CD4-positive, alpha-beta T cell treated with Interleukin-17A for 4 hours (primary cell): ENCODE measurements around the gene PDZRN4.
"Not testable (repeated sequence)": the region's sequence is repeated elsewhere in the genome, so short reads cannot be mapped to it uniquely, and the experiment has no call there.

Source experiments
- DNase-seq: peaks from one replicate; pipeline ENCODE4 v3.0.0-alpha.2; 2020; ENCODE audit warnings: mixed read lengths

PDZRN4 gene

DNA sequence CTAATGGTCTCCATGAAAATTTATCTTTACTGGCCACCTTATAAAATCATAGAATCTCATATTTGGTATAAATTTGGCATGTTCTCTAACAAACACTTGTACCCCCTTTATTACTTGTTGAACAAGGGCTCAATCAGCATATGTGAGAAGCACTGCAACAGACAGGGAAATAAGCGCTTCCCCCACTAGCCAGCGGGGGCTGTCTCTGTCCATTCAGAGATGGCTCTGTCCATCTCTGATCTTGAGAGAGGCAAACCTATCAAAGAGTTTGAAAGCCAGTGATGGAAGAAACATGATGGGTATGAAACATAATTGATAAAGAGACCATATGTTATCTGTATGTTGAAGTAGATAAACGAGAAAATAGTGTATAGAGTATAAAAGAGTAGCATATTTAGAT, 326.8 kb downstream of the PDZRN4 start:
- no peak for DNase-seq

DNA sequence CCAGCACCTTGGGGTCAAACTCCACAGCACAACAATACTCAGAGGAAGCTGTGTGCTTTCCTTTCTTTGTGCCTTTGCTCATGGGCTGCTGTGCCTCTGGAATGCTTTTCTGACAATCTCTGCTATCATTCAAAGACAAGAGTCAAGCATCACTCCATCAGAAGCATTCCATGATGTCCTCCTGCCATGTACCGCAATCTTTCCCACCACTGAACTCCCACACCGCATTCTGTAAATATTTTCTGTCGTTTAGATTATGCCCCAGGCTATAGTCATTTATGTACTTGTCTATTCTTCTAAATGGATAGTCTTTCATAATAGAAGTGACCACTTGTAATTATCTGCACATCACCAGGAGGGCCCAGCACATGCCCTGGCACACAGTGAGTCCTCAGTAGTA, 327.8 kb downstream of the PDZRN4 start:
- DNase-seq: no peak

DNA sequence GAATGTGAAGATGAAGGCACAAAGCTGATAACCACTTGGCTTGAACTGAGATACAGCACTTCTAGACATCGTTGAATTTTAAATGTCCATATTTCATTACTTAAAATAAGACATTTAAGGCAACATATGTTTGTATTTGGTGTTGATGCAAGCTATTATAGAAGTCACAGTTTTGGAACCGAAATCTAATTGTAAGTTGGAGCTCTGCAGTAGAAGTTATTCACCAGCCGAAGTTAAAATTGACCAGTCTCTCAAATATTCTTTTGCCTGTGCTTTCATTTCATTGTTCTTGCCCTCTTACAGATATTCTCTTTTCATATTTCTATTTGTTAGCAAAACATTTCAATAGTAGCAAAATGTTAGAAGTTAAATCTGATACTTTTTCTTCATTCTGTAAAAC, 332.7 kb downstream of the PDZRN4 start:
- no peak for DNase-seq

DNA sequence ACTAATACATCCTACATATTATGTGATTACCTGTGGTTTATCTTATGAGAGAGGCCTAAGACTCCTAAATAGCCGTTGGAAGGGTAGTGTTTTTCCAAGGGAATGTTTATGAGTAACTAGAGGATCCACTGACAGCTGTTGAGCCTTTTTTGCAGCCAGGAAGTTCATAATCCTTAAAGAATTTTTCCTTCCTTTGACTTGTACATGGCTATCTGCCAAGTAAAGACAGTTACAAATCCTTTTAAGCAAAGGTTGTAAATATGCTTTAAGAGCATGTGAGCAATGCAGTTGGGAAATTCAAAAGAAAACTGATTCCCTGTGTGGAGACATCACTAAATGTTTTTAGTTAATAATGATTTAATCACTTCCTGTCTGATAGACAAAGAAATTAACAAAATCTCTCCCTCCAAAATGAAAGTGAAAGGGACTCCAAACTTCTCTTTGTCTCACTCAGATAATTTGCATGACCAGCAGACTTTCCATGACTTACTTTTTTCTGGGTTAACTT, 333.8 kb downstream of the PDZRN4 start:
- DNase-seq: no peak

DNA sequence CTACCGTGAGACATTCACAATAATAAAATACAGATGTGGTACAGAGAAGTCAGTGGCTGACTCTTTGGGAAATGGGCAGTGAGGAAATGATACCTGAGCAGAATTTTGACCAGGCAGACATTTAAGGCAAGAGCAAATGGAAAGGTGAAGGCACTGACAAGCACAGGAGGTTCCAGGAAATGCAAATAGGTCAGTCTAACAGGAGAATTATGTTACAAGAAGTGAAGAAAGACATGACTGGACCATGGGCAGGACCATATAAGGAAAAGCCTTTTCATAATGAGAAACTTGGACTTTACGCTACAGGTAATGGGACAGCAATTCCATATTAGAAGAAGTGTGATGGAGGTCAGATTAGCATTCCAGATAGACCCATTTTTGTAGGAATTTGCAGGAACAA, 338.9 kb downstream of the PDZRN4 start:
- DNase-seq: no peak

DNA sequence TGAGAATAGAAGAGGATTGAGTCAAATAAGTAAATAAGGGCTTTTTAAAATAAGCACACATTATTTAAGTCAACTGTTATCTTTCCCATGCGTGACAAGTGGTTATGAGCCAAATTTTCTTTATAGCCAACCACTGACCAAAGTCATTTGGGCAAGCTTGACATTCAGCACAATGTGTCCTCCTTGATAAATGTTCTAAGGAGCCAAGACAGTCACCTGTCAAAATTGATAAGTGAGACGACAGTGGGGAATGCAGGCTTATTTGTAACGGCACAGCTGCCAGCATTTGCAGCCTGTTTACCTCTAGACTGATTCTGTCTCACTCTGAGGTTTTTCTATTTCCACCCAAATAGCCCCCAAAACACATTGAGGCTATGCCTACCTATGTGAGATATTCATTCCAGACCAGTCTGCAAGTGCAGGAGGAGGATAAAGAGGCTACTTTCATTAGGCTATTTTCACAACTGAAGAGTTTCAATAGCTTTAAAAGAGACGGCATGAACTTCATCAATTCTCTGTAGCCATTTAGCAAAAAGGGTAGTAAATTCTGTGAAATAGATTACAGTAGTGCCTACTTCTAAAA, 339.5 kb downstream of the PDZRN4 start:
- no peak for DNase-seq

DNA sequence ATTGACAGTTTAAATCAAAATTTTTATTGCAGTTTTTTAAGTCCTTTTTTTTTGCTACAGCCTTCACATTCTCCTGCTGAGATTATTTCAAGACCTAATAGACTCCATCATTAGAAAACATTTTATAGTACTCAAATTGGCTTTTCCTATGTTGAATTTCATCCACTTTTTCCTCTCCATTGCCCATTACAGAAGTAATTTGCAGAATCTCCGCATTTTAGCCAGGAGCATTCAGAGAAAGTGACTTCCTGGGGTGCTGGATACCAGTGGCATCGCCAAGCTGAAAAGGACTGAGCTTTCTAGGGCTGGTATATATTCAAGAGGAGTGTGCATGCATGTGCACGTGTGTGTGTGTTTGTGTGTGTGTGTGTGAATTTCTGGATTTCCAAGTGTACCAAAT, 340.8 kb downstream of the PDZRN4 start:
- no peak for DNase-seq

DNA sequence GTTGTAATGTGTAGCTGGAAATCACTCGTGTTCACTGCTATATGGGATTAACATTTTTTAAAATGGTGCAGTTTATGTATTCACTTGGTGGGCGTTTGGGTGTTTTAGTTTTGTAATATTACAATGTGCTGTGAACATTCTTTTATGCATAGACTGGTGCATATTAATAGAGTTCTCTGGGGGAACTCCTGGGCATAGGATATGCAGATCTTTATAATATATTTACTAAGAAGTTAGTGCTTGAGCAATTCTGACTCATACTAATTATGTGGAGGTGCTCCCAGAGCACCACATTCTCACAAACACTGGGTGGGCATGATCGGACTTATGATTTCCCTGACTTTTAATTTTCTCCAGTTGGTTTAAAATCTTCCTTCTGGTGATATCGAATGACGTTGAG, 342.3 kb downstream of the PDZRN4 start:
- no peak for DNase-seq

DNA sequence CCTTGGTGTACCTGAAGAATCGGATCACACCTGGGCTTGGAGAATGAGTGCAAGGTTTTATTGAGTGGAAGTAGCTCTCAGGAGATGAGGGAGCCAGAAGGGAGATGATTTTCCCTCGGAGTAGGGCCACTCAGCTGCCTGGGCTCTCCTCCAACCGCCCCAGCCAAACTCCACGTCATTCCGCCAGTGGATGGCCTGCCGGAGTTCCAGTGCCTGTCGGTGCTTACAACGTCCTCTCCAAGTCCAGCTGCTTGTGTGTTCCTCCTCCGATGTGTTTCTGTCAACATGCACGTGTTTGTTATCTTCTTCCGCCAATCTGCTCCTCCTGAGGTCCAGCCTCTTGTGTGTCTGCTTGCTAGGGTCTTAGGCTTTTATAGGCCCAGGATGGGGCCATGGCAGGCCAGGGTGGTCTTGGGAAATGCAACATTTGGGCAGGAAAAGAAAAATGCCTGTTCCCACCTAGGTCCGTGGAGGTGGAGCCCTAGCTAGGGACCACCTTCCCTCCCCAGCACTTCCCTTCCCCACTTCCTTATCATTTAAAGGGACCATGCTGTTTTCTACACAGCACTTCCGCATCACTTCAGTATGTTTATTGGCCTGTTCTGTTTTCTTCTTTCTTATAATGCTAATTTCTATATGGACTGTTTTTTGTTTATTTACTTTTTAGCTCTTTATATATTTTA, 343.2 kb downstream of the PDZRN4 start:
- no peak for DNase-seq

DNA sequence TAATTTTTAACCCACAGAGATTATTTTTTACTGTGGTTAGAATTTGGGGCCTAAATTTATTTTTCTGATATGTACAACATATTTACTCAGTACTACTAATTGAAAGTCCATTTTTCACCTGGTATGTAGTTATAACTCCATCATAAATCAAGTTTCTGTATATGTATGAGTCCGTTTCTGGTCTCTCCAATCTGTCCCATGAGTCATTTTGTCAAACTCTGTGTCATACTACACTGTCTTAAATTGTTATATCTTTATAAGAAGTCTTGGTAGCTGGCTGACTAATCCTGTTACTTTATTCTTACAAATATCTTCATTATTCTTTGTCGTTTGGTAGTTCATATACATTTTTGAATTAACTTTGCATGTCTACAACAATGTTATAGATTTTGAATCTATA, 344.0 kb downstream of the PDZRN4 start:
- DNase-seq: no peak

DNA sequence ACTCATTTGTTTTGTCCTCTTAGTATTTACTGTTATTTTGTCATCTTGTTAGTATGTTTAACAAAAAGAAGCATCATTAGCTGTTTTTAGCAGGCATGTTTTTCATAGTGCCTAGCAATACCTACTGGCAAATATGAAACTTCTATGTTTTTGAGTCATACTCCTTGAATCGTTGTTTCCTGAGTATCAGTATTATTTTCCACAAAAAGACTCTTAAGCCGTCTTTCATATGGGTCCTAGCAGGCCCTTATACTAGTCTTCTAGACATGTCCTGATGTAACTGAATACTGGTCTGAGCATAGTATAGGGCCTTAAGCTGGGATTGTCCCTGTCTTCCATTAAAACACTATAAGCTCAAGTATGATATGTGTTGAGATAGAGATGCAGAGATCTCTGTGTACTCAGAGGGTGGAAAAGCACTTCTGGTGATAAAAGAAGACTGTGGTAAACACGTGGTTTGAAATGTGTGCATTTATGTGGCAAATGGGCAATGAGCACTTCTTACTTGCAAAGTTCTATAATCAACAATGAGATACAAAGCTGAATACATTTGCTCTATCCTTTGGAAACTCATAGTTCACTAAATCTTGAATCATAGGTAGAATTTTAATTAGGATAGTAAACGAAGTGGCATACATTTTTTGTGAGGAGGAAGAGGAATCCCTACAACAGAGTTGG, 348.8 kb downstream of the PDZRN4 start:
- no peak for DNase-seq

DNA sequence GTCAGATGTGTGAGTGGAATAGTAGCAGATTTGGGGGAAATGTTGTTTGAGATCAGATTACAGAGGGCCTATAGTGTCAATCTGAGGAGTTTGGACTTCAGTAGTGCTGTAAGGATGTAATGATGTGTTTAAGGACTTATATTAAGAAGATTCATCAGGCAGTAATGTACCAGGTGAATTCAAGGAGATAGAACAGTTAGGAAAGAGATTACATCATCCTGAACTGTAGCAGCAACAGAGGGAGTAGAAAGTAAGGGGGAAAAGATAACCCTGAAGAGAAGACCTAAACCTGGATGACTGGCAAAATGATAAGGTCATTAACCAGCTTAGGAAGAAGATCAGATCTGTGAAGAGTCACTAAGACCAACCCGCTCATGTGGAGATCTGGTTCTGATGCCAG, 349.4 kb downstream of the PDZRN4 start:
- DNase-seq: no peak

DNA sequence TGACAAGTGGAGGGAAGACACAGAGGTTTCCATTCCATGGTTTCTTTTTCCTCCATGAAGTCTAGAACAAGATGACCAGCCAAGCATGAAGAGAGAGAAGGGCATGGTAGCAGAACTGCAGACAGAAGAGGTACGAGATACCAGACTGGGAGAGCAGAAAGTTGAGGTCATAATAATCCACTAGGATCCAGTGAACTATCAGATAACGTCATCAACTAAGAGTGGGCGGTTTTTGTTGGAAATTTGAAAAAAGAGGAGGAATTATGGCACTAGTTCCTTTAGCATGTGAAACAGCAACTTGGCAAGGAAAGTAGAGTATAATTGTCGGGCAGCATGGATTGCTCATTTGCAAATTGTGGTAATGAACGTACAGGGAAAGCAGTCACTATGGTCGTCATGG, 357.6 kb downstream of the PDZRN4 start:
- DNase-seq: no peak

DNA sequence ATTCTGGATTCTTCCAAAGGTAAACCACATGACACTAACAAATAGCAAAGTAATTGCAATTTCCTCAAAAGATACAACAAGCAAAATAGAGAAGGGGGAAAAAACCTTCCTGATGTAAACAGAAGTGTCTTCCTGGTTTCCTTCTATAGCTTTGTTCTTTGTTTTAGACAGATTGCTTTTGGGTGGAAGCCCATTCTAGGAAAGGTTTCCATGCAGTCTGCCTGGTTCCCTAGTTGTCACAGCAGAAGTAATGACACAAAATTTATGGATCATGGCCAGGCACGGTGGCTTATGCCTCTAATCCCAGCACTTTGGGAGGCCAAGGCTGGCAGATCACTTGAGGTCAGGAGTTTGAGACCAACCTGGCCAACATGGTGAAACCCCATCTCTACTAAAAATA, 359.0 kb downstream of the PDZRN4 start:
- DNase-seq: not testable (repeated sequence)

DNA sequence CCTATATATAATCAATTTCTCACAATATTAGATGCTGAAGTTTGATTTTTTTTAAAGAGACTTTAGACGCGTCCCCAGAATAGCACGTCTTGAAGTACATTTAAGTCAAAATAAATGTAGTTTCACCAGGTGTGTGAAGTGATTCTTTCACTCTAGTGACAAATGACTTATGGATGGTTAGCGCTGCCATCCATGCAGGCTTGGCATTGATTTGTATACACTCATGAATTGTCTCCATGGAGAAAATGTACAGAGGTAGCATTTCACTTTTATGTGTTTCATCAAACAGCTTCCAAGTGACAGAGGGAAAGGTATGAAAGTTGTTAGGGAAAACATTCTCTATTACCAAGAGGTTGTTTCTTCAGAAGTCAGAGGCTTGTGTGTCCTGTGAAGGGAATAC, 360.8 kb downstream of the PDZRN4 start:
- no peak for DNase-seq

DNA sequence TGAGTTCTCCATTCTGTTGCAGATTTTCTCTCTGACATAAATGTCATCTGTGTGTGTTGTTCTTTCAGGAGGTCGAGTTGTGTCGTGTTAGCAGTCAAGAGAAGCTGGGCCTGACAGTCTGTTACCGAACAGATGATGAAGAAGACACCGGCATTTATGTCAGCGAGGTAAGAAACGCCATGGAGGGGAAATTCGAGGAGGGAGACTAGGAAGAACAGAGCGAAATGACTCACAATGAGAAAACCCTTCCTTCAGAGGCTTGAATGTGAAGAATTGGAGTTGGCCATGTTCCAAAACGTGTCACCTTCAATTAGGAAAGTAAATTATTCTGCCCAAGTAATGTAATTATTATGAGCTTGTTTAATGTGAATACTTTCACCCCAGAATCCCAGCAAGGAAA, 364.5 kb downstream of the PDZRN4 start:
- no peak for DNase-seq

DNA sequence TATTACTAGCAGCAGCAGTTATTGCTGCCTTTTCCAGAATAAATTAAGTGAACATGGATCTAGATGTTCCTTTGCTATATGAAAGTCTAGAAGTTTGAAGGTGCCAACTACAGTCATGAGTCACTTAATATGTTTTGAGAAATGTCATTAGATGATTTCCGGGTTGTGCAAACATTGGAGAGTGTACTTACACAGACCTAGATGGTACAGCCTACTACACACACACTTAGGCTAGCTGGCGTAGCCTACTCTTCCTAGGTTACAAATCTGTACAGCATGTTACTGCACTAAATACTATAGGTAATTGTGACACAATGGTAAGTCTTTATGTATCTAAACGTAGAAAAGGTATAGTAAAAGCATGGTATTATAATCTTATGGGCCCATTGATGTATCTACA, 368.1 kb downstream of the PDZRN4 start:
- DNase-seq: no peak

DNA sequence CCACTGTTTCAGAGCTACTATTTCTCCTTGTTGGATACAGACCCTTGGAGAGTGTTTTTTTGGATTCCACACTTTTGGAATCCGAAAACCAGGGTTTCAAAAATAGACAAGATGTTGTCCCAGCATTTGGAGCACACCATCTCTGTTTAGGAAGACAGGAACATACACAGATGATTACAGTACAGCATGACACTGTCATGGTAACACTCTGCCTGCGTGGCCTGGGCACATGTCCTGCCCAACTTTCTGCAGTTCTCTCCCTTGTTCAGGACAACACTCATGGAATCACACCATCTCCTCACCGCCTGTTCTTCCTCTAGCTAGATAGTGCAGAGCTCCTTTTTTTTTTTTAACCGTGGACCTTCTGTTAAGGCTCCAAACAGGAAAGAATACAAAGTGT, 369.2 kb downstream of the PDZRN4 start:
- no peak for DNase-seq

DNA sequence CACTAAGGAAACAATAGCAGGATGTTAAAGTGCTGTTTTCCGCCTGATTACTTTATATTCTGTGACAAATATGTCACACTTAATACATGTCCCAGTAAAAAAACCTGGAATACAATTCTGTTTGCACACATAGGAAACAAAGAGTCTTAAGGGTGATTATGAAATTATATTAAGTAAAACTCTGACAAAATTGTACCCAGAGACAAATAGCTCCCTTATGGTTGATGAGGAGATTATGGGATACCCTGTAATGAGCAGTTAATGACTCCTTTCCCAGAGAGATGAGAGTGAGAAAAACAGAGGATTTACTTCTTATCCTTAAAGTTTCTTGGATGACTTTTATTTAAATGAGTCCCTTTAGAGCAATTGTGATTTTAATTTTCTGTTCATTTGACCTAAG, 370.6 kb downstream of the PDZRN4 start:
- no peak for DNase-seq

DNA sequence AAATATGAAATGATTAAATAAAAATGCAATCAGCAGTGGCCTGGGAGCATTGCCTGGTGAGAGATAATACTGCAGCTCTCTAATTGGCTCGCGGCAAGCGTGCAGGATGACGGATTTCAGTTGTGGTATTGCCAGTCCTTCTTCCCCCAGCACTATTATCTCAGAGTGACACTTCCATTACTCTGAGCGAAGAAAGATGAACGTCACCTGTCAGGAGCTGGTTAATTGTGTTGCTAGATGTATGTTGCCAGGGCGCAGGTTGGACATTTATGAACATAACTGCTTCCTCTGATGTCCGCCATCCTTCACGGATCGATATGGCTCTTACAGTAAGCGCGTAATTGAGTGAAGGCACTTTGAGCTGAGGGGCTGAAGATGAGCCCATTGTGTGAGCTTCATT, 374.9 kb downstream of the PDZRN4 start:
- no peak for DNase-seq

DNA sequence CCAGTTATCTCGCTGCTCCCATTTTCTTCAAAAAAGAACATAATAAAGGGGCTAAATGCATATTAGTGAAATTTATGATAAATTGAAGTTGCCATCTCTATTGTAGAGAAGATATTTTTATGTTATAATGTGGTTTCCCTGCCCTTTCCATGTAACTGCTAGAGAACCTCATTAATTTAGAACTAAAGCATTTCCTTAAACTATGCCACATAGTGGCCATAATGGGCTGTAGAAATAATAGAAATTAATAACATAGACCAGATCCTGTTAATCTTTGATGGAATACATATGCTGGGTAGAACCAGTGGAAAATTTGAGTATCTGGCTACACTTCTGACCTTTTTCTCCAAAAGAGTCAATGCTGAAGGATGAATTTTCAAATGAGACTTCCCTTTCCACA, 376.7 kb downstream of the PDZRN4 start:
- DNase-seq: no peak

DNA sequence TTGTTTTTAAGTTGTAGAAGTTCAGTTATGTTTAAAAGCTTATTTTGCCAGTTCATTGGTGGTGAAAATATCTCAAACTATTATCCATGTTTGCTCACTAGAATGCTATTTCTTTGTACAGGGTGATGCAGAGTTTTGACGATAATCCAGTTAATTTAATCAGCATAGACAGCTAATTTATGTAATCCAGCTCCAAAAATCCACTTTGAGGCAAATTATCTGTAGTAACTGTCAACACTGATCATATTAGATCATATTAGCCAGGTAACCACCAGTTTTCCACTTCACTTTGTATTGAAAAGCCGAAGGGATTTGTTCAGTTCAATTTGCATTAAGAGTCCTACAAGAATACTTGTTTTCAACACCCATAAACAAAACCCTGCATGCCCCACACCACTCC, 378.6 kb downstream of the PDZRN4 start:
- DNase-seq: no peak

DNA sequence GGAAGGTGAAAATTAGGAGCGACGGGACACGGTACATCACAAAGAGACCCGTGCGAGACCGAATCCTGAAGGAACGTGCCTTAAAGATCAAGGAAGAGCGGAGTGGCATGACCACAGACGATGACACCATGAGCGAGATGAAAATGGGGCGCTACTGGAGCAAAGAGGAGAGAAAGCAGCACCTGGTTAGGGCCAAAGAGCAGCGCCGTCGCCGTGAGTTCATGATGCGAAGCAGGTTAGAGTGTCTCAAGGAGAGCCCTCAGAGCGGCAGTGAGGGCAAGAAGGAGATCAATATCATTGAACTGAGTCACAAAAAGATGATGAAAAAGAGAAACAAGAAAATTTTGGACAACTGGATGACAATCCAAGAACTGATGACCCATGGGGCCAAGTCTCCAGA, 385.3 kb downstream of the PDZRN4 start:
- DNase-seq: no peak

DNA sequence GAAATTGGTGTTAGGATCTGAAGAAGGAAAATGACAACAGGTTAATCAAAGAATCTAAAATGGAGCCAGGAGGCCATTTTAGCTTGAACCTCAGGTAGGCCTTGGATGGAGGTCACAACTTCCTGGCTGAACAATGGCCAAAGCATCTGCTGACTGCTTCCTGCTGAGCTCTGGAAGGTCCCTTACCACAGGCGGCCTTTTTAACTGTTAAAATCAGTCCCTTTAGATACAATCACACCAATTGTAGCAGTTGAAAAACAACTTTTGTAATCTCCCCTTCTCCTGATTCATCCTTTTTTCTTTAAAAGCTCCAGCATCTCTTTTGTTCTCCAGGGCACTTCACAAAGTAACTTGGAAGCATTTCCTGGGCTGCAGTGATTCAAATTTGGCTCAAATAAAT, 388.8 kb downstream of the PDZRN4 start:
- DNase-seq: no peak

DNA sequence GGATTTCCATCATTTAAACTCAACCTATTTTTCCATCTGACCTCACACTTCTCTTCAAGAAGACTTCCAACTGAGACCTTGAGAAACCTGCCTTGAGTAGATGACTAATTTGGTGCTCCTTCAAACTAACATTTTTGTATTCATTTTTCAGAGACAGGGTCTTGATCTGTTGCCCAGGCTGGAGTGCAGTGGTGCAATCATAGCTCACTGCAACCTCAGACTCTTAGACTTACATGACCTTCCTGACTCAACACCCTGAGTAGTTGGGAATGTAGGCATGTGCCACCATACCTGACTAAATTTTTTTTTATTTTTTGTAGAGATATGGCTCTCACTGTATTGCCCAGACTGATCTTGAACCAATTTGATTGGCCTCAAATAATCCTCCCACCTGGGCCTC, 389.9 kb downstream of the PDZRN4 start:
- DNase-seq: no peak
